ENCODE results near the gene NLRP5.

DNA sequence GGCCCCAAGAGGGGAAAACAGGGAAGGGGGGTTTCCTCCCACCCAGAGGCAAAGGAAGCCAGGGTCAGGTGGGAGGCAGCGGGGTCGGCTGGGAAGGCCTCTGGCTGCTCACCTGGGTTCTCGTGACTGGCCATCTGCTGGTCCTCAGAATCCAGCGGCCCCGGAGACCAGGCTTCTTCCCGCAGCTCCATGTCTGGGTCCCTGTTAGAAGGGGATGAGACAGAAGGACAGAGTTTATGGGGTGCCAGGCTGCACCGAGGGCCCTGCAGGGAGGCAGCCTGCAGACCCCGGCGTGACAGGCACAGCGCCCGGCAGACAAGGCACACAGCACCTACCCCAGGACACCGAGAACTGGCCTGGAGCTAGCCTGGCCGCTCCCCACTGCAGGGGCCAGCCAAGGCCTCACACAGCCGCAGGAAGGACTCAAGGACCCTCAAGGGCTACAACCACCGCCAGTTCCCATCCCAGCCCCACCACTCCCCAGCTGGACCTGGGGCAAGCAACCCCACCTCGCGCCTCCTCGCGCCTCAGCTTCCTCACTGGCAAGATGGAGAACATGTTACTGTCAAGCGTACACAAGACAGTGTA, 116.5 kb downstream of the NLRP5 start:
- TF ChIP-seq, protein P1, sequence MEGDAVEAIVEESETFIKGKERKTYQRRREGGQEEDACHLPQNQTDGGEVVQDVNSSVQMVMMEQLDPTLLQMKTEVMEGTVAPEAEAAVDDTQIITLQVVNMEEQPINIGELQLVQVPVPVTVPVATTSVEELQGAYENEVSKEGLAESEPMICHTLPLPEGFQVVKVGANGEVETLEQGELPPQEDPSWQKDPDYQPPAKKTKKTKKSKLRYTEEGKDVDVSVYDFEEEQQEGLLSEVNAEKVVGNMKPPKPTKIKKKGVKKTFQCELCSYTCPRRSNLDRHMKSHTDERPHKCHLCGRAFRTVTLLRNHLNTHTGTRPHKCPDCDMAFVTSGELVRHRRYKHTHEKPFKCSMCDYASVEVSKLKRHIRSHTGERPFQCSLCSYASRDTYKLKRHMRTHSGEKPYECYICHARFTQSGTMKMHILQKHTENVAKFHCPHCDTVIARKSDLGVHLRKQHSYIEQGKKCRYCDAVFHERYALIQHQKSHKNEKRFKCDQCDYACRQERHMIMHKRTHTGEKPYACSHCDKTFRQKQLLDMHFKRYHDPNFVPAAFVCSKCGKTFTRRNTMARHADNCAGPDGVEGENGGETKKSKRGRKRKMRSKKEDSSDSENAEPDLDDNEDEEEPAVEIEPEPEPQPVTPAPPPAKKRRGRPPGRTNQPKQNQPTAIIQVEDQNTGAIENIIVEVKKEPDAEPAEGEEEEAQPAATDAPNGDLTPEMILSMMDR (IDR thresholded peaks at IDR 0.05; ENCODE audit: insufficient read depth, low read length), result no peak
- TF ChIP-seq, protein P2, sequence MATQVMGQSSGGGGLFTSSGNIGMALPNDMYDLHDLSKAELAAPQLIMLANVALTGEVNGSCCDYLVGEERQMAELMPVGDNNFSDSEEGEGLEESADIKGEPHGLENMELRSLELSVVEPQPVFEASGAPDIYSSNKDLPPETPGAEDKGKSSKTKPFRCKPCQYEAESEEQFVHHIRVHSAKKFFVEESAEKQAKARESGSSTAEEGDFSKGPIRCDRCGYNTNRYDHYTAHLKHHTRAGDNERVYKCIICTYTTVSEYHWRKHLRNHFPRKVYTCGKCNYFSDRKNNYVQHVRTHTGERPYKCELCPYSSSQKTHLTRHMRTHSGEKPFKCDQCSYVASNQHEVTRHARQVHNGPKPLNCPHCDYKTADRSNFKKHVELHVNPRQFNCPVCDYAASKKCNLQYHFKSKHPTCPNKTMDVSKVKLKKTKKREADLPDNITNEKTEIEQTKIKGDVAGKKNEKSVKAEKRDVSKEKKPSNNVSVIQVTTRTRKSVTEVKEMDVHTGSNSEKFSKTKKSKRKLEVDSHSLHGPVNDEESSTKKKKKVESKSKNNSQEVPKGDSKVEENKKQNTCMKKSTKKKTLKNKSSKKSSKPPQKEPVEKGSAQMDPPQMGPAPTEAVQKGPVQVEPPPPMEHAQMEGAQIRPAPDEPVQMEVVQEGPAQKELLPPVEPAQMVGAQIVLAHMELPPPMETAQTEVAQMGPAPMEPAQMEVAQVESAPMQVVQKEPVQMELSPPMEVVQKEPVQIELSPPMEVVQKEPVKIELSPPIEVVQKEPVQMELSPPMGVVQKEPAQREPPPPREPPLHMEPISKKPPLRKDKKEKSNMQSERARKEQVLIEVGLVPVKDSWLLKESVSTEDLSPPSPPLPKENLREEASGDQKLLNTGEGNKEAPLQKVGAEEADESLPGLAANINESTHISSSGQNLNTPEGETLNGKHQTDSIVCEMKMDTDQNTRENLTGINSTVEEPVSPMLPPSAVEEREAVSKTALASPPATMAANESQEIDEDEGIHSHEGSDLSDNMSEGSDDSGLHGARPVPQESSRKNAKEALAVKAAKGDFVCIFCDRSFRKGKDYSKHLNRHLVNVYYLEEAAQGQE (IDR thresholded peaks at IDR 0.05; ENCODE audit: insufficient replicate concordance, low read depth), result no peak
- TF ChIP-seq POLR2AphosphoS5 (IDR thresholded peaks at IDR 0.05; ENCODE audit: low read depth) (no peak), GABPA (IDR thresholded peaks at IDR 0.05; ENCODE audit: low read depth) (no peak)
